GM18505 (cell line): ENCODE measurements around the gene ZNF594.
"Not testable (repeated sequence)": the region's sequence is repeated elsewhere in the genome, so short reads cannot be mapped to it uniquely, and the experiment has no call there.

Source experiments
- ATAC-seq: cut with Tn5 transposase; IDR thresholded peaks from one replicate; pipeline ENCODE4 v1.9.1; 2021; ENCODE audit not compliant: unreplicated experiment
- POLR2A ChIP-seq: IDR thresholded peaks from 4 replicates; pipeline ENCODE4 v1.6.1; 2011; ENCODE audit warnings: borderline replicate concordance; ENCODE audit not compliant: insufficient read depth, insufficient read length; ENCODE audit errors: extremely low read depth

Gene ZNF594

GRCh38 chr17:5191541-5192417 is at the start of gene ZNF594:
Gene ZNF594 (minus strand): TSS chr17:5191868. CDS start chr17:5184256, 7,612 bp downstream.
- ATAC-seq = peak; percentile 96
- TF ChIP-seq POLR2A = peak; percentile 90

GRCh38 chr17:5239769-5240168 is 48.1 kb upstream of the ZNF594 start:
- ATAC-seq = not testable (repeated sequence)

- no peak for ATAC-seq
- TF ChIP-seq POLR2A = no peak
These were observed 46.7 kb upstream of the ZNF594 start for GRCh38 chr17:5238333-5238732.

- ATAC-seq = no peak
- peak; percentile 25 for TF ChIP-seq POLR2A
These were observed 45.9 kb upstream of the ZNF594 start for GRCh38 chr17:5237541-5238016.

- TF ChIP-seq POLR2A = peak; percentile 48
- ATAC-seq = no peak
These were observed 45.4 kb upstream of the ZNF594 start for GRCh38 chr17:5236938-5237540.

- TF ChIP-seq POLR2A = peak; percentile 97
- peak; percentile 44 for ATAC-seq
These were observed 43.2 kb upstream of the ZNF594 start, which contains the start of gene SCIMP for GRCh38 chr17:5234645-5235576. Gene SCIMP (minus strand): TSS chr17:5234860. CDS start chr17:5234755, 105 bp downstream.

GRCh38 chr17:5233492-5233891 is 41.8 kb upstream of the ZNF594 start:
- not testable (repeated sequence) for ATAC-seq

GRCh38 chr17:5226940-5227878 is 35.5 kb upstream of the ZNF594 start:
- TF ChIP-seq POLR2A = peak; percentile 78
- ATAC-seq = peak; percentile 42

GRCh38 chr17:5225668-5226457 is 34.2 kb upstream of the ZNF594 start:
- peak; percentile 38 for ATAC-seq
- peak; percentile 59 for TF ChIP-seq POLR2A

GRCh38 chr17:5221912-5222311 is 30.2 kb upstream of the ZNF594 start:
- ATAC-seq = not testable (repeated sequence)

GRCh38 chr17:5220074-5220473 is 28.4 kb upstream of the ZNF594 start:
- no peak for TF ChIP-seq POLR2A
- no peak for ATAC-seq

GRCh38 chr17:5219536-5219935 is 27.9 kb upstream of the ZNF594 start:
- no peak for TF ChIP-seq POLR2A
- no peak for ATAC-seq

- not testable (repeated sequence) for ATAC-seq
These were observed 25.9 kb upstream of the ZNF594 start for GRCh38 chr17:5217562-5217961.
